ENCODE results near the gene PDCL2.

DNA sequence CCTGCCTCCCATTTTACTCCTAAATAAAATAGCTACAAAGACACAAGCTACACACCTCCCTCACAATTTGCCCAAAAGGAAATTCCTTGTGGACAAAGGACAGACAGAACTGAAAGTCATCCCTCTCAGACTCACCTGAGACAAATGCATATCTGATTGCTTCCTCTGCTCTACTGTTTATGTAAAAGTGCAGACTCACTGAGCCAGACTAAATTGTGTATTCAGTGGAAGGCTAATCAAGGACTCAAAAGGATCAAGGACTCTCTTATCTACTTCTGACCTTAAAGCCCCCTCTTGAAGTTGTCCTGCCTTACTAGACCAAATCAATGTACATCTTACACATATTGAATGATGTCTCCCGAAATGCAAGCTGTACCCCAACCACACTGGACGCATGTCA is 3.9 kb downstream of the PDCL2 start:
- TF ChIP-seq ZC3H10 (CRISPR knock-in tag; IDR thresholded peaks at IDR 0.05) (no peak), ZNF70 (CRISPR knock-in tag; IDR thresholded peaks at IDR 0.05) (no peak), PATZ1 (CRISPR knock-in tag; IDR thresholded peaks at IDR 0.05; ENCODE audit: borderline replicate concordance) (no peak)

Data from SK-N-SH treated with all-trans-retinoic acid at 6 μM for 48 hours (cell line).